ENCODE data around the gene NUDCD2.

- no peak for TF ChIP-seq POLR2A (IDR thresholded peaks at IDR 0.05)
- no peak for TF ChIP-seq CTCF (IDR thresholded peaks at IDR 0.05)
Observed at GRCh38 chr5:163424836-163425235, 35.1 kb downstream of the NUDCD2 start.
